GM12873 (cell line): Measurements from ENCODE around the gene DDX25.

Experiments
- TF ChIP-seq, protein P1 (sequence below): IDR thresholded peaks from 2 replicates; pipeline ENCODE4 v1.5.1; 2012; ENCODE audit warnings: low read depth, mild to moderate bottlenecking, moderate library complexity, low read length, control low read depth; ENCODE audit not compliant: insufficient read depth; ENCODE audit errors: missing control alignments

The DDX25 gene

DNA sequence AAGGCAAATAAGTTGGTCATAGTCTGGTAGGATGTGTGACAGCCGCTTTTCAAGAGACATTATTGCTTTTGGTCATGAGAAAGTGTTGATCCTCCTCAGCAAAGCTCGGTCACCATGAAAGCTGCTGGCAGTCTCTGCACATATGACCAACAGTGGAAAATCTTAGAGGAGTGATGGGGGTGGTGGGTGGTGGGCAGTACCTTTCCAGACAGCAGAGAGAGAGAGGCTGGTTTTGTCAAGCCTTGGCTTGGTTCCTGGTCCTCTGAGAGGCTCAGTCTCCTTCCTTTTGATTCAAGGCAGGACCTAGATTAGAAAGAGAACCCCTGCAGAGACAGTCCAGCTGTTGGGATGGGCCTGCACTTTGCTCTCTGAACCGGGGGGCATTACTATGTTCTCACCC lies 21.5 kb downstream of the DDX25 start:
- TF ChIP-seq, protein P1, sequence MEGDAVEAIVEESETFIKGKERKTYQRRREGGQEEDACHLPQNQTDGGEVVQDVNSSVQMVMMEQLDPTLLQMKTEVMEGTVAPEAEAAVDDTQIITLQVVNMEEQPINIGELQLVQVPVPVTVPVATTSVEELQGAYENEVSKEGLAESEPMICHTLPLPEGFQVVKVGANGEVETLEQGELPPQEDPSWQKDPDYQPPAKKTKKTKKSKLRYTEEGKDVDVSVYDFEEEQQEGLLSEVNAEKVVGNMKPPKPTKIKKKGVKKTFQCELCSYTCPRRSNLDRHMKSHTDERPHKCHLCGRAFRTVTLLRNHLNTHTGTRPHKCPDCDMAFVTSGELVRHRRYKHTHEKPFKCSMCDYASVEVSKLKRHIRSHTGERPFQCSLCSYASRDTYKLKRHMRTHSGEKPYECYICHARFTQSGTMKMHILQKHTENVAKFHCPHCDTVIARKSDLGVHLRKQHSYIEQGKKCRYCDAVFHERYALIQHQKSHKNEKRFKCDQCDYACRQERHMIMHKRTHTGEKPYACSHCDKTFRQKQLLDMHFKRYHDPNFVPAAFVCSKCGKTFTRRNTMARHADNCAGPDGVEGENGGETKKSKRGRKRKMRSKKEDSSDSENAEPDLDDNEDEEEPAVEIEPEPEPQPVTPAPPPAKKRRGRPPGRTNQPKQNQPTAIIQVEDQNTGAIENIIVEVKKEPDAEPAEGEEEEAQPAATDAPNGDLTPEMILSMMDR: no peak

DNA sequence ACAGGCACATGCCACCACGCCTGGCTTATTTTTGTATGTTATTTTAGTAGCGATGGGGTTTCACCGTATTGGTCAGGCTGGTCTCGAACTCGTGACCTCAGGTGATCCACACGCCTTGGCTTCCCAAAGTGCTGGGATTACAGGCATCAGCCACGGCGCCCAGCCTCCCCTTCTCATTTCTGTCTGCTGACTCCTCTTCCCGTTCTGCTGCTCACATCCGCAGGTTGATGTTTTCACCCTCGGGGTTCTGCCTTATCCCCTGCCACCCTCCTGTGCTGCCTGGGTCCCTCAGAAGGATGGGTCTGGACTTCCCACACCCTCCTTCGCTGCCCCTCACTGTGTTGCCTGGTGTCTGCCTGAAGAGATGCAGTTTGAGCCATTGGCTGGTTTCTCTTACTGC lies 22.4 kb downstream of the DDX25 start:
- TF ChIP-seq, protein P1: no peak

DNA sequence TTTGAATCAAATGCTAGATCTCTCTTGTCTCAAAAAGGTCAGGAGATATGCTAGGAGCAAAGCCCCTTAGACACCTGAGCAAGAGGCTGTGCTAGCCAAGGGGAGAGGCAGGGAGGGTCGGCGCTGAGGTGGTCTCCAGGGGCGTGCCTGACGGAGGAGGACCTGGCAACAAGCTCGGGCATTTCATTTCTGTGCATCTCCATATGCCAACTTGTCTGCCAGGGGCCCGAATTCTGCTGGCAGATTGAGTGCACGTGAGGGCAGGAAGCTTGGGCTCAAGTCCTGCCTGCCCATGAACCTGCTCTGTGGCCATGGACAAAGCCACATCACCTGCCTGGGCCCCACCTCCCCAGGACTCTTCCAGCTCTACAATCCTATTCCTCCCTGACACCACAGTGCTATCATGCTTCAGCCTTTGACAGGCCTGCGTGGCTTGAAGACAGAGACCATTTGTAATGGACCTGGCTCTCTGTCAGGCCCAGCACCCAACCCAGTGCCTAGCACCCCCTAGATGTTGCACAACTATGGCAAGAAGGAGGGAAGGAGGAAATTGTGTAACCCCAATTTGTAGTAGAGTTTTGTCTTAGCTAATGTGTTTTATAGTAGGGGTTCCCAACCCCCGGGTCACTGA lies 25.3 kb downstream of the DDX25 start:
- TF ChIP-seq, protein P1: no peak

DNA sequence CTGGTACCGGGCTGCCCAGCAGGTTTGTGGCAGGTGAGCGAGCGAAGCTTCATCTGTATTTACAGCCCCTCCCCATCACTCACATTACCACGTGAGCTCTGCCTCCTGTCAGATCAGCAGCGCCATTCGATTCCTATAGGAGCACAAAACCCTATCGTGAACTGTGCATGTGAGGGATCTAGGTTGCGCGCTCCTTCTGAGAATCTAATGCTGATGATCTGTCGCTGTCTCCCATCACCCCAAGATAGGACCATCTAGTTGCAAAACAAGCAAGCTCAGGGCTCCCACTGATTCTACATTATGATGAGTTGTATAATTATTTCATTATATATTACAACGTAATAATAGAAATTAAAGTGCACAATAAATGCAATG lies 25.8 kb downstream of the DDX25 start:
- TF ChIP-seq, protein P1: no peak

DNA sequence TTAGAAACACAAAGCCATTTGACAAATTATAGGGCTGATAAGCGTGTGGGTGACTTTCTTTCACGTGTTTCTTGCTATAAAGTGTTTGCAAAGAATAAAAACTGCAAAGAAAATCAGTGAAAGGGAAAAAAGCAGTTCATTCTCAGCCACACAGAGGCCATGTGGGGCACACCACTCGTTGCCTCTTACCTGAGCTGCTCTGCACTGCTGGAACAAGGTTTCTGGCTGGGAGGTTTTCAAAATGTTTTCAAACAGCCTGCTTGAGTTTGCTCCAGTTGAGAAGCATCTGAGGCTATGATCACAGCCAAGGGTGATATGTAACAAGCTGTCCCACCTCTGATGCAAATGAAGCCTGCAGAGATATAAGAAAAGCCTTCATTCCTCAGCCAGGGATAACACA lies 26.8 kb downstream of the DDX25 start:
- TF ChIP-seq, protein P1: no peak

DNA sequence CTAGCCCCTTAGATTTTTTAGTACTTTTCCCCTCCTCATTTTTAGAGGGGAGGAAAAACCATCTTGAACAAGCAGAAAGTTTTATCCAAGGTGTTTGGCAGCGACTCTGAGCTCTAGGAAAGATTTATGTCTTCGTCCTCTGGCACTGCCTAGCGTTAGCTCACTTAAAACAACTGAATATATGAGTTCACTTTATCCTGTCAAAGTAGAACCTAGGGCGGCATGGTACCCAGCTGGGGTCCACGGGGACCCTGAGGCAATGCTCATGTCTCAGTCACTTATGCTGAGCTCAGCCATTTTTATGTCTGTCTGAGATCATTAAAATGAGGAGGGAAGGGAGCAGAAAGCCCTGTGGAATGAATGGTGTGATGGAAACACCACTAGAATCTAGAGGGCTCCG lies 27.4 kb downstream of the DDX25 start:
- TF ChIP-seq, protein P1: no peak

DNA sequence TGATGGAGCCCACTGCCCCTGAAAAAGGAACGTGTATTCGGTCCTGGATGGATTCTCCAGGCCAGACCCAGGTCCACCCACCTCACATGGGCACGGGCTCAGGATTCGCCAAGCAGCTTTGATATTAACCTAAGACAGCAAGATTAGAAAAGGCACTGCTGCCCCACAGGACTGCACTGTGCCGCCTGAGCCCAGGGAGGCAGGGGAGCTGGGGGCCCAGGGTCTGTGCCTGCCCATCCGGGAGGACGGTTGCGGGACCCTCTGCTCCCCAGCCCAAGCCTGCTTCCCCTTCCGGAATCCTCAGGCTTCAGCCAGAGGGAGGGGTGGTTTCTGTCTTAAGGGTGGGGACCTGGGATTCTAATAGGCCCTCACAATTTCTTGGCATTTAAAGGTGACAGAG lies 28.0 kb downstream of the DDX25 start:
- TF ChIP-seq, protein P1: no peak
